HUES48 (cell line): ENCODE data around the gene STYX.
A peak's percentile ranks its signal among the peaks of the same experiment; 100 is the strongest.
"Not testable (repeated sequence)": the region's sequence is repeated elsewhere in the genome, so short reads cannot be mapped to it uniquely, and the experiment has no call there.

Experiments
- H3K27ac ChIP-seq: one replicate; pipeline ENCODE4 v1.7.0; 2013; ENCODE audit warnings: low read depth, low read length, inconsistent platforms
- H3K27me3 ChIP-seq: 2 replicates; pipeline ENCODE4 v1.6.1; 2013; ENCODE audit warnings: mild to moderate bottlenecking, low read length; ENCODE audit not compliant: control insufficient read depth, insufficient read depth
- H3K36me3 ChIP-seq: 2 replicates; pipeline ENCODE4 v1.6.1; 2013; ENCODE audit warnings: low read length; ENCODE audit not compliant: control insufficient read depth, insufficient read depth
- H3K4me1 ChIP-seq: 2 replicates; pipeline ENCODE4 v1.6.1; 2013; ENCODE audit warnings: mild to moderate bottlenecking, low read length; ENCODE audit not compliant: control insufficient read depth, insufficient read depth
- H3K4me3 ChIP-seq: 2 replicates; pipeline ENCODE4 v1.5.1; 2013; ENCODE audit warnings: mild to moderate bottlenecking, low read depth, low read length
- H3K9ac ChIP-seq: 2 replicates; pipeline ENCODE4 v1.6.1; 2013; ENCODE audit warnings: mild to moderate bottlenecking, low read depth, low read length, moderate library complexity
- H3K9me3 ChIP-seq: 2 replicates; pipeline ENCODE4 v1.6.1; 2013; ENCODE audit warnings: low read length; ENCODE audit not compliant: control insufficient read depth, insufficient read depth

Gene STYX

DNA sequence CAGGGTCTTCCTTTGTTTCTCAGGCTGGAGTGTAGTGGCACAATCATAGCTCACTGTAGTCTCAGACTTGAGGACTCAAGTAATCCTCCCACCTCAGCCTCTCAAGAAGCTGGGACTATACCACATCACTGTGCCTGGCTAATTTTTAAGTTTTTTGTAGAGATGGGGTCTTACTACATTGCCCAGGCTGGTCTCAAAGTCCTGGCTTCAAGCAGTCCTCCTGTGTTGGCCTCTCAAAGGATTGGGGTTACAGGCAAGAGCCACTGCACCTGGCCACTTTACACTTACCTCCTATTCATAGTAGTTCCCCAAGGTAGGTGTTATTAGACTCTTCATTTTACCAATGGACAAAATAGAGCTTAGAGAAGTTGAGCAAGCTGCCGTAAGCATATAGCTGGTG, 29.2 kb downstream of the STYX start:
- H3K4me1 ChIP-seq, result no peaks in the 10 kb centered on the region
- no peak overlapping the region for H3K9ac ChIP-seq
- no peak overlapping the region for H3K27ac ChIP-seq
- no peaks in the 10 kb centered on the region for H3K27me3 ChIP-seq
- peaks cover 53% of the 10 kb centered on the region for H3K36me3 ChIP-seq
- no peaks in the 10 kb centered on the region for H3K9me3 ChIP-seq
- H3K4me3 ChIP-seq, result no peak overlapping the region

- H3K36me3 ChIP-seq, result peaks cover 51% of the 10 kb centered on the region
- not testable (repeated sequence) for H3K9me3 ChIP-seq, H3K27me3 ChIP-seq, H3K4me1 ChIP-seq, H3K9ac ChIP-seq, H3K4me3 ChIP-seq, H3K27ac ChIP-seq
Observed at GRCh38 chr14:52762923-52763322, 33.0 kb downstream of the STYX start.

DNA sequence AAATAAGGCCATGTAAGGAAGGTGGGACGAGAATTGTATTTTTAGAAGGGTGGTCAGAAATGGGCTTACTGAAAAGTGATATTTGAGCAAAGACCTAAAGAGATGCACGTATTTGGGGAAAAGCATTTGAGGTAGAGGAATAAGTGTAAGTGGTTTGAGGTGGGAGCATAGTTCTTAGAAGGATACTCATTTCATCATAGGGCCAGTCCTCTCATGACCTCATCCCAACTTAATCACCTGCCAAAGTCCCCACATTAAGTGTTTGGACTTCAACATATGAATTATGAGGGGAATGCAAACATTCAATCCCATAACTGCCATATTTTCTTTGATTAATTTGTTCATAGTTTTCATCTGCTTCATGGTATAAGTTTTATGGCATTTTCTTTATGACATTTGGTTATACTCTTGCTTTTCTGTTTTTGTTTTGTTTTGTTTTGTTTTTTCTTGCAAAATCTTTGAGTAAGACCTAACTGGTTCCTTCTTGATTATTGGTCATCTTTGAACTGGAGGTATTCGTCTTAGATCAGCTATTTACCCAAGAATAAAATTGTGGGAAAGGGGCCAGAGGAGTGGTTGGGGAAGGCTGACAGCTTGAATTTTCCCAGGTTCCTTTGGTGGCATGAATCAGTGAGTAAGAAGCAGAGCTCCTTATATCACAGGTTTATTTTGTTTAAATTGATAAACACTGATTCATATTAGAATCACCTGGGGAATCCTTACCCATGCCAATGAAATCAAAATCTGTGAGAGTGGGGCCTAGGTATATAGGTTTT, 37.3 kb downstream of the STYX start:
- H3K9ac ChIP-seq, result no peak overlapping the region
- H3K36me3 ChIP-seq, result peaks cover 60% of the 10 kb centered on the region
- no peaks in the 10 kb centered on the region for H3K4me1 ChIP-seq

DNA sequence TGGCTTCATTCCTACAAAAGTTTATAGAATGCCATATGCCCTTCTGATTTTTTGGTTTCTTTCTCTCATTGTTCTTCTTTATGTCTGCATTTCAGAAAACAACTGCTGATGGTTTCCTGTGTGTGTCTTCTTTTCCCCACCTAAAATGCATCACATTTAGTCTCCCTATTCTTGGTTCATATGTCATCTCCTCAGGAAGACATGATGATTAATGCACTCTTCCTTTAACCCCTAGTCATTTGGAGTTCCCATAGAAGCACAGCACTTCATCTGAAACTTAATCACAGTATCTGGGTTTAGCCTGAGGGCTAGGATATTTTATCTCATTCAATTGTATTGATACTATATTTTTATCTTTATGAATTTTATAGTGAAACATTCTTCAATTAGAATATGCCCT, 39.9 kb downstream of the STYX start:
- H3K27ac ChIP-seq, result no peak overlapping the region
- H3K36me3 ChIP-seq, result peaks cover 77% of the 10 kb centered on the region
- no peaks in the 10 kb centered on the region for H3K4me1 ChIP-seq
- H3K27me3 ChIP-seq, result no peaks in the 10 kb centered on the region
- no peaks in the 10 kb centered on the region for H3K9me3 ChIP-seq
- no peak overlapping the region for H3K4me3 ChIP-seq
- no peak overlapping the region for H3K9ac ChIP-seq

More for the DNA sequence above, 37.3 kb downstream of the STYX start:
- H3K9me3 ChIP-seq, result no peaks in the 10 kb centered on the region
- H3K27me3 ChIP-seq, result no peaks in the 10 kb centered on the region
- no peak overlapping the region for H3K4me3 ChIP-seq
- no peak overlapping the region for H3K27ac ChIP-seq

DNA sequence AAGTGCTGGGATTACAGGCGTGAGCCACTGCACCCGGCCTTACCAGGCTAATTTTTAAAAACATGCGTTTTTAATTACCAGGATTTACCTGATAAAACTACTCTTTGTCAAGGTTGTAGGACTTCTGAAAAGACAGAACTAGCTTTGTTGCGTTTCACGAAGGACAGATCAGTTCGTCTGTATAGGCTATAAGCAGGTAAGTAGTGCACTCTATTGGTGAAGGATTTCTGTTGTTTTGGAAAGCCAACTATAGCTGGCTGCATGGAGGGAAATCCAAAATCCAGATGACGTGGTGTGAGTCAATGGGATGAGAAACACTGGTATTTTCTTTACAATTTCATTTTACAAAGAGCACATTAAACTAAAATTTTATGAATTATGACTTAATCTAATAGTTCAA, 46.9 kb downstream of the STYX start:
- no peak overlapping the region for H3K4me3 ChIP-seq
- H3K27me3 ChIP-seq, result no peaks in the 10 kb centered on the region
- no peak overlapping the region for H3K27ac ChIP-seq
- H3K9ac ChIP-seq, result no peak overlapping the region
- no peaks in the 10 kb centered on the region for H3K9me3 ChIP-seq
- no peaks in the 10 kb centered on the region for H3K4me1 ChIP-seq
- peaks cover 95% of the 10 kb centered on the region for H3K36me3 ChIP-seq

DNA sequence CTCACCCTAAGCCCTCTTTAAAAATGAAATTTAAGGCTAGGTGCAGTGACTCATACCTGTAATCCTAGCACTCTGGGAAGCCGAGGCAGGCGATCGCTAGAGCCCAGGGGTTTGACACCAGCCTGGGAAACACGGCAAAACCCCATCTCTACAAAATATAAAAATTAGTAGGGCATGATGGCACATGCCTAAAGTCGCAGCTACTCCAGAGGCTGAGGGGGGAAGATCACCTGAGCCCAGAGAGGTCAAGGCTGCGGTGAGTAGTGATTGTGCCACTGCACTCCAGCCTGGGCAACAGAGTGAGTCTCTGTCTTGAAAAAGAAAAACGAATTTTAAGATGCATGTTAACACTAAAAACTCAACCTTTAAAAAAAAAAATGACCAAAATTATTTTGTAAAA, 48.7 kb downstream of the STYX start:
- Histone ChIP-seq H3K9ac (no peak overlapping the region), H3K27ac (no peak overlapping the region), H3K27me3 (no peaks in the 10 kb centered on the region), H3K4me3 (no peak overlapping the region), H3K4me1 (no peaks in the 10 kb centered on the region), H3K36me3 (peaks cover 97% of the 10 kb centered on the region), H3K9me3 (no peaks in the 10 kb centered on the region)

GRCh38 chr14:52780893-52781292, 50.9 kb downstream of the STYX start:
- no peaks in the 10 kb centered on the region for H3K9me3 ChIP-seq
- H3K27me3 ChIP-seq, result no peaks in the 10 kb centered on the region
- no peak overlapping the region for H3K4me3 ChIP-seq
- no peak overlapping the region for H3K9ac ChIP-seq
- H3K4me1 ChIP-seq, result no peaks in the 10 kb centered on the region
- H3K27ac ChIP-seq, result no peak overlapping the region
- H3K36me3 ChIP-seq, result peaks cover 83% of the 10 kb centered on the region

GRCh38 chr14:52781629-52782028, 51.7 kb downstream of the STYX start:
- Histone ChIP-seq H3K27ac (no peak overlapping the region), H3K27me3 (no peaks in the 10 kb centered on the region), H3K4me3 (no peak overlapping the region), H3K9me3 (no peaks in the 10 kb centered on the region), H3K4me1 (no peaks in the 10 kb centered on the region), H3K36me3 (peaks cover 75% of the 10 kb centered on the region), H3K9ac (no peak overlapping the region)

DNA sequence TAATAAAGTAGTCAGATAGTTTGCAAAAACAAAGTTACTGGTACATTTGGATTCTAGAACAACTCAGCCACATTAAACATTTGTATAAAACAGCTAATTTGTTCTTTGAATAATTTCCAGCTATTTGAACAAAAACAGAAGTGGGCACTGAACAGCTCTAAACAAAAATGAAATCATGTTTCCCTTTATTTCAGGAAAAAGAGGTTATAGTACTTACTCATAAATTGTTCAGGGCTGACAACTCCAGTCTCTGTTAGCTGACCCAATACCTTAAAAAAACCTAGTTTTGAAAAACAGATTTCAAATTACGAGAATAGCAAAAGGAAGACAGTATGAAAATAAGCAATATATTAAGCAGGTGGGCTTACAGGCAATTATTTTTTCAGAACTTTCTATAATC, 53.2 kb downstream of the STYX start:
- H3K9me3 ChIP-seq, result no peaks in the 10 kb centered on the region
- H3K4me1 ChIP-seq, result no peaks in the 10 kb centered on the region
- no peak overlapping the region for H3K27ac ChIP-seq
- H3K36me3 ChIP-seq, result peaks cover 60% of the 10 kb centered on the region
- H3K27me3 ChIP-seq, result no peaks in the 10 kb centered on the region
- H3K4me3 ChIP-seq, result no peak overlapping the region
- H3K9ac ChIP-seq, result no peak overlapping the region

DNA sequence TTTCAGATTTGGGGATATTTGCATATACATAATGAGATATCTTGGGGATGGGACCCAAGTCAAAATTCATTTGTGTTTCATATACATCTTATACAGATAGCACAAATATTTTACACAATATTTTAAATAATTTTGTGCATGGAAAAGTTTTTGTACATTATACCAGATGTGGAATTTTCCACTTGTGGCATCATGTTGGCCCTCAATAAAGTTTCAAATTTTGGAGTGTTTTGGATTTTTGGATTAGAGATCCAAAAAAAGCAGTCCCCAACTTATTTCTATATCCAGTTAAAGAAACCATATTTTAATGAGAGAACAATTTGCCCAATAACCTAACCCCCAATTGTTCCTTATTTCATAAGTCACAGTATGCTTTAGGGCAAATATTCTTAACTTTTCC, 56.9 kb downstream of the STYX start:
- no peaks in the 10 kb centered on the region for H3K9me3 ChIP-seq
- peaks cover 13% of the 10 kb centered on the region for H3K4me1 ChIP-seq
- no peaks in the 10 kb centered on the region for H3K27me3 ChIP-seq
- H3K9ac ChIP-seq, result no peak overlapping the region
- H3K4me3 ChIP-seq, result no peak overlapping the region
- H3K36me3 ChIP-seq, result peaks cover 23% of the 10 kb centered on the region
- H3K27ac ChIP-seq, result no peak overlapping the region

DNA sequence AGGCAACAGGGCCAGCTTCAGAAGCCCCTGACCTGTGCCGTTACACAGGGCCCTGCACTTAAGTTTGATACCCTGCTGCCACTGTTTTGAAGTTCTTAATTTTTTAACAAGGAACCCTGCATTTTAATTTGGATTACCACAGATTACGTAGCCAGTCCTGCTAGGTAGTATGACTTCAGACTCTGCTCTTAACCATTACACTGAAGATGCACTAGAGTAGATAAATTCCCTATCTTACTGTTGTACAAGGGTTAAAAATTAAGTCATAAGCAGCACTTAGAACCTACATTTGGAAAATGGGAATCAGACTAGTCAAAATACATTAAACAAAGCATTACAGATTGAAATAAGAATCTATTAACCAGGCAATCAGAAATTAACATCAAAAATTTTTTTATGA, 59.2 kb downstream of the STYX start:
- Histone ChIP-seq H3K27me3 (no peaks in the 10 kb centered on the region), H3K4me1 (peaks cover 19% of the 10 kb centered on the region), H3K27ac (no peak overlapping the region), H3K9ac (no peak overlapping the region), H3K9me3 (no peaks in the 10 kb centered on the region), H3K4me3 (peak overlapping the region; percentile 97), H3K36me3 (peaks cover 5% of the 10 kb centered on the region; the same call in 1 of the 2 replicates)
